ENCODE results near the gene ARL10.

DNA sequence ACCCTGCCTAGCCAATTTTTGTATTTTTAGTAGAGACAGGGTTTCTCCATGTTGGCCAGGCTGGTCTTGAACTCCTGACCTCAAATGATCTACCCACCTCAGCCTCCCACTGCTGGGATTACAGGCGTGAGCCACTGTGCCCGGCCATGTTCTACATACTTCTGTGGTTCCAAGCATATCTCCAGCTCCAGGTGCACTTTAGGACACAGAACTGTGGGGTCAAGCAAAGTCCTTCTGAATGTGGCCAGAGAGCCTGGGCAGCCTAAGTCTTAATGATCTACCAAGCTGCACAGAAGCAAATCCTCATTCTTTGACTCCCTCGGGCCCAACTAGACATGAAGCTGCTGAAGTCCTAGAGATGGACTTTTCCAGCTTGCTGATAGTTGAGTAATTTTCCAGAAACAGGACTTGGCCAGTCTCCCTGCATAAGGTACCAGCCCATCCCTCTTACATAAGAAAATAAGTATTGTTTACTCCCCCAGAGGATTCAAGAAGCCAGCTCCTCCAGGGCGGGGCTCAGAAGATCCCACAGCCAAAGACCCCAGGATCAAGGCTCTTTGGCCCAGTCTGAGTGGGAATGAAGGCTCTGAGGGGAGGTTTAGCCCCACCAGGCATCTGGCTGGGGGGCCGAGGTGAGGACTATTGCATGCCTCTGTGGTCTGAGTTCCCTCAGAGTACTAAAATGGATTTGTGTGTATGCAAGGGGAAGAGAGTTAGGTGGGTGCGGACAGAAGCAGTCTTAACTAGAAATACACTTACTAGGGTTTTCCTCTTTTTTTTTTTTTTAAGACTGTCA lies 42.4 kb downstream of the ARL10 start:
- TF ChIP-seq, protein P1, sequence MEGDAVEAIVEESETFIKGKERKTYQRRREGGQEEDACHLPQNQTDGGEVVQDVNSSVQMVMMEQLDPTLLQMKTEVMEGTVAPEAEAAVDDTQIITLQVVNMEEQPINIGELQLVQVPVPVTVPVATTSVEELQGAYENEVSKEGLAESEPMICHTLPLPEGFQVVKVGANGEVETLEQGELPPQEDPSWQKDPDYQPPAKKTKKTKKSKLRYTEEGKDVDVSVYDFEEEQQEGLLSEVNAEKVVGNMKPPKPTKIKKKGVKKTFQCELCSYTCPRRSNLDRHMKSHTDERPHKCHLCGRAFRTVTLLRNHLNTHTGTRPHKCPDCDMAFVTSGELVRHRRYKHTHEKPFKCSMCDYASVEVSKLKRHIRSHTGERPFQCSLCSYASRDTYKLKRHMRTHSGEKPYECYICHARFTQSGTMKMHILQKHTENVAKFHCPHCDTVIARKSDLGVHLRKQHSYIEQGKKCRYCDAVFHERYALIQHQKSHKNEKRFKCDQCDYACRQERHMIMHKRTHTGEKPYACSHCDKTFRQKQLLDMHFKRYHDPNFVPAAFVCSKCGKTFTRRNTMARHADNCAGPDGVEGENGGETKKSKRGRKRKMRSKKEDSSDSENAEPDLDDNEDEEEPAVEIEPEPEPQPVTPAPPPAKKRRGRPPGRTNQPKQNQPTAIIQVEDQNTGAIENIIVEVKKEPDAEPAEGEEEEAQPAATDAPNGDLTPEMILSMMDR (IDR thresholded peaks at IDR 0.05), result no peak
- TF ChIP-seq FOSL2 (IDR thresholded peaks at IDR 0.05; ENCODE audit: borderline replicate concordance, low read depth) (no peak), ELF1 (IDR thresholded peaks at IDR 0.05) (no peak)
- TF ChIP-seq, protein P2, sequence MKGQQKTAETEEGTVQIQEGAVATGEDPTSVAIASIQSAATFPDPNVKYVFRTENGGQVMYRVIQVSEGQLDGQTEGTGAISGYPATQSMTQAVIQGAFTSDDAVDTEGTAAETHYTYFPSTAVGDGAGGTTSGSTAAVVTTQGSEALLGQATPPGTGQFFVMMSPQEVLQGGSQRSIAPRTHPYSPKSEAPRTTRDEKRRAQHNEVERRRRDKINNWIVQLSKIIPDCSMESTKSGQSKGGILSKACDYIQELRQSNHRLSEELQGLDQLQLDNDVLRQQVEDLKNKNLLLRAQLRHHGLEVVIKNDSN (IDR thresholded peaks at IDR 0.05; ENCODE audit: borderline replicate concordance, low read depth), result no peak
- TF ChIP-seq, protein P3, sequence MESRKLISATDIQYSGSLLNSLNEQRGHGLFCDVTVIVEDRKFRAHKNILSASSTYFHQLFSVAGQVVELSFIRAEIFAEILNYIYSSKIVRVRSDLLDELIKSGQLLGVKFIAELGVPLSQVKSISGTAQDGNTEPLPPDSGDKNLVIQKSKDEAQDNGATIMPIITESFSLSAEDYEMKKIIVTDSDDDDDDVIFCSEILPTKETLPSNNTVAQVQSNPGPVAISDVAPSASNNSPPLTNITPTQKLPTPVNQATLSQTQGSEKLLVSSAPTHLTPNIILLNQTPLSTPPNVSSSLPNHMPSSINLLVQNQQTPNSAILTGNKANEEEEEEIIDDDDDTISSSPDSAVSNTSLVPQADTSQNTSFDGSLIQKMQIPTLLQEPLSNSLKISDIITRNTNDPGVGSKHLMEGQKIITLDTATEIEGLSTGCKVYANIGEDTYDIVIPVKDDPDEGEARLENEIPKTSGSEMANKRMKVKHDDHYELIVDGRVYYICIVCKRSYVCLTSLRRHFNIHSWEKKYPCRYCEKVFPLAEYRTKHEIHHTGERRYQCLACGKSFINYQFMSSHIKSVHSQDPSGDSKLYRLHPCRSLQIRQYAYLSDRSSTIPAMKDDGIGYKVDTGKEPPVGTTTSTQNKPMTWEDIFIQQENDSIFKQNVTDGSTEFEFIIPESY (IDR thresholded peaks at IDR 0.05; ENCODE audit: borderline replicate concordance, low read depth), result no peak
- TF ChIP-seq, protein P4, sequence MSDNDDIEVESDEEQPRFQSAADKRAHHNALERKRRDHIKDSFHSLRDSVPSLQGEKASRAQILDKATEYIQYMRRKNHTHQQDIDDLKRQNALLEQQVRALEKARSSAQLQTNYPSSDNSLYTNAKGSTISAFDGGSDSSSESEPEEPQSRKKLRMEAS (IDR thresholded peaks at IDR 0.05; ENCODE audit: low read depth), result no peak
- TF ChIP-seq, protein P5, sequence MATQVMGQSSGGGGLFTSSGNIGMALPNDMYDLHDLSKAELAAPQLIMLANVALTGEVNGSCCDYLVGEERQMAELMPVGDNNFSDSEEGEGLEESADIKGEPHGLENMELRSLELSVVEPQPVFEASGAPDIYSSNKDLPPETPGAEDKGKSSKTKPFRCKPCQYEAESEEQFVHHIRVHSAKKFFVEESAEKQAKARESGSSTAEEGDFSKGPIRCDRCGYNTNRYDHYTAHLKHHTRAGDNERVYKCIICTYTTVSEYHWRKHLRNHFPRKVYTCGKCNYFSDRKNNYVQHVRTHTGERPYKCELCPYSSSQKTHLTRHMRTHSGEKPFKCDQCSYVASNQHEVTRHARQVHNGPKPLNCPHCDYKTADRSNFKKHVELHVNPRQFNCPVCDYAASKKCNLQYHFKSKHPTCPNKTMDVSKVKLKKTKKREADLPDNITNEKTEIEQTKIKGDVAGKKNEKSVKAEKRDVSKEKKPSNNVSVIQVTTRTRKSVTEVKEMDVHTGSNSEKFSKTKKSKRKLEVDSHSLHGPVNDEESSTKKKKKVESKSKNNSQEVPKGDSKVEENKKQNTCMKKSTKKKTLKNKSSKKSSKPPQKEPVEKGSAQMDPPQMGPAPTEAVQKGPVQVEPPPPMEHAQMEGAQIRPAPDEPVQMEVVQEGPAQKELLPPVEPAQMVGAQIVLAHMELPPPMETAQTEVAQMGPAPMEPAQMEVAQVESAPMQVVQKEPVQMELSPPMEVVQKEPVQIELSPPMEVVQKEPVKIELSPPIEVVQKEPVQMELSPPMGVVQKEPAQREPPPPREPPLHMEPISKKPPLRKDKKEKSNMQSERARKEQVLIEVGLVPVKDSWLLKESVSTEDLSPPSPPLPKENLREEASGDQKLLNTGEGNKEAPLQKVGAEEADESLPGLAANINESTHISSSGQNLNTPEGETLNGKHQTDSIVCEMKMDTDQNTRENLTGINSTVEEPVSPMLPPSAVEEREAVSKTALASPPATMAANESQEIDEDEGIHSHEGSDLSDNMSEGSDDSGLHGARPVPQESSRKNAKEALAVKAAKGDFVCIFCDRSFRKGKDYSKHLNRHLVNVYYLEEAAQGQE (IDR thresholded peaks at IDR 0.05; ENCODE audit: low read depth, low read length), result no peak

Data from SK-N-SH (cell line).